Chondrocyte (in vitro differentiated cells): Measurements from ENCODE around the gene EPN1. TPM values are rescaled to one million over a fixed set of nuclear protein-coding genes. Genes with fewer than 3 reads are reported as not detected.

Experiments used
- DNase-seq: peaks from one replicate; pipeline ENCODE4 v3.0.0; 2021; ENCODE audit warnings: mixed read lengths, low spot score
- H3K27ac Mint-ChIP-seq: one replicate; pipeline ENCODE4 v1.8.0; 2021; ENCODE audit warnings: mild to moderate bottlenecking, moderate library complexity, mixed read lengths; ENCODE audit not compliant: unreplicated experiment
- H3K27me3 Mint-ChIP-seq: 2 replicates; pipeline ENCODE4 v1.8.0; 2021; ENCODE audit warnings: low read depth, mixed read lengths
- H3K36me3 Mint-ChIP-seq: 2 replicates; pipeline ENCODE4 v1.8.0; 2021; ENCODE audit warnings: low read depth, mixed read lengths
- H3K4me1 Mint-ChIP-seq: 2 replicates; pipeline ENCODE4 v1.8.0; 2021; ENCODE audit warnings: low read depth, mild to moderate bottlenecking, mixed read lengths
- H3K4me3 Mint-ChIP-seq: one replicate; pipeline ENCODE4 v1.8.0; 2021; ENCODE audit warnings: mild to moderate bottlenecking, moderate library complexity, mixed read lengths; ENCODE audit not compliant: unreplicated experiment
- H3K9me3 Mint-ChIP-seq: 2 replicates; pipeline ENCODE4 v1.8.0; 2021; ENCODE audit warnings: low read depth, mixed read lengths
- CTCF ChIP-seq: fragments of 200-600 bp; sonication (generic); IDR thresholded peaks from 2 replicates; pipeline ENCODE4 v1.5.0; 2021; ENCODE audit warnings: antibody characterized with exemption, mild to moderate bottlenecking, moderate library complexity
- total RNA-seq: library from RNA; stranded (reverse); gene quantifications from 3 replicates; pipeline ENCODE4 v1.2.1, GENCODE V29; 2021

The EPN1 gene
- total RNA-seq, 1 donor from 2014 or later: 124 TPM

DNA sequence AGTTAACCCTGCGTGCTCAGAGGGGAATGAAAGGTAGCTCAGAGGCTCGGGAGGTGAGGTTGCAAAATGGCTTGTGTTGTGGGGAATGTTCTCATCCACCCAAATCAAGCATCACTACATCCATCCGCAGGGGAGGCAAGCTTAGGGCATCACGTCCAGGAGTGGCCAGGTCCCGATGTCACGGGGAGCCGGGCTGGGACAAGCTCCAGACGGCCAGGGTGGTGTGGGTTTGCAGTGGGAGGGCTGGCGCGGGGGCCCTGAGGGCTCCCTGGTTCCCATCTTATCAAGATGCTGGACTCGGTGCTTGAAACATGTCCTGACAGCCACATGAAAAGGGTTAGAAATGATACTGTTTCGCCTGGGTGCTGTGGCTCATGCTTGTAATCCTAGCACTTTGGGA, 25.8 kb downstream of the EPN1 start:
- peak; percentile 59 for DNase-seq
- H3K4me1 Mint-ChIP-seq: no peaks in the 10 kb centered on the region
- no peaks in the 10 kb centered on the region for H3K9me3 Mint-ChIP-seq
- H3K27ac Mint-ChIP-seq: no peak overlapping the region
- peaks cover 29% of the 10 kb centered on the region for H3K36me3 Mint-ChIP-seq
- H3K27me3 Mint-ChIP-seq: no peaks in the 10 kb centered on the region
- no peak overlapping the region for H3K4me3 Mint-ChIP-seq
- TF ChIP-seq CTCF: no peak

DNA sequence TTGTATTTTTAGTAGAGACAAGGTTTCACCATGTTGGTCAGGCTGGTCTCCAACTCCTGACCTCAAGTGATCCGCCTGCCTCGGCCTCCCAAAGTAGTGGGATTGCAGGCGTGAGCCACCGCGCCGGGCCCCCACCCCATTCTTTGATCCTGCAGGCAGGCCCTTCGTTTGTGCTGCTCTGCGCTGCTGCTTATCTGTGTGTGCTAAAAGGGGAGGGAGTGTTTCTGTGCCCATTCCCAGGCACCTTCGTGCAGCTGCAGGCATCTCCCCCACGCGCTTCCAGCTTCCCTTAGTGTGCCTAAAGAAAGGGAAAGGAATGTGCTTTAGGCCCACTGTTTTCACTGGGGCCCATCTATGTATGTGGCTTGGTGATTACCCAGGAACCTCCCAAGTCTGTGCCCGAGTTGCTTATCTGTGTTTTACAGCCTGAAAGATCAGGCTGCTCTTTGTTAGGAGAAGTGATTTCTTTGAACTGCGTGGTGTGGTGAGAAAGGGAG, 27.2 kb downstream of the EPN1 start:
- peak; percentile 43 for DNase-seq
- peaks cover 25% of the 10 kb centered on the region for H3K36me3 Mint-ChIP-seq
- H3K4me1 Mint-ChIP-seq: no peaks in the 10 kb centered on the region
- H3K9me3 Mint-ChIP-seq: no peaks in the 10 kb centered on the region
- H3K4me3 Mint-ChIP-seq: no peak overlapping the region
- TF ChIP-seq CTCF: no peak
- H3K27me3 Mint-ChIP-seq: no peaks in the 10 kb centered on the region
- no peak overlapping the region for H3K27ac Mint-ChIP-seq

GRCh38 chr19:55703790-55704215, 28.8 kb downstream of the EPN1 start:
- Mint-ChIP-seq H3K27me3 (no peaks in the 10 kb centered on the region), H3K27ac (no peak overlapping the region), H3K36me3 (peaks cover 22% of the 10 kb centered on the region), H3K9me3 (peaks cover 6% of the 10 kb centered on the region), H3K4me3 (no peak overlapping the region), H3K4me1 (no peaks in the 10 kb centered on the region)
- no peak for DNase-seq
- peak; percentile 63 for TF ChIP-seq CTCF

GRCh38 chr19:55704494-55705245, 29.6 kb downstream of the EPN1 start:
- H3K9me3 Mint-ChIP-seq: peaks cover 7% of the 10 kb centered on the region

GRCh38 chr19:55705972-55706371, 30.9 kb downstream of the EPN1 start:
- Mint-ChIP-seq H3K27me3 (no peaks in the 10 kb centered on the region), H3K4me1 (no peaks in the 10 kb centered on the region), H3K36me3 (peaks cover 15% of the 10 kb centered on the region), H3K4me3 (no peak overlapping the region), H3K27ac (no peak overlapping the region), H3K9me3 (peaks cover 9% of the 10 kb centered on the region)
- no peak for DNase-seq
- TF ChIP-seq CTCF: no peak

More at GRCh38 chr19:55704494-55705245, 29.6 kb downstream of the EPN1 start:
- DNase-seq: no peak
- Mint-ChIP-seq H3K4me3 (no peak overlapping the region), H3K27me3 (no peaks in the 10 kb centered on the region), H3K36me3 (peaks cover 20% of the 10 kb centered on the region), H3K27ac (no peak overlapping the region), H3K4me1 (no peaks in the 10 kb centered on the region)
- no peak for TF ChIP-seq CTCF
